T47D (cell line): ENCODE measurements around the gene VRK3.
"Not testable (repeated sequence)": the region's sequence is repeated elsewhere in the genome, so short reads cannot be mapped to it uniquely, and the experiment has no call there.

Experiments used
- DNase-seq, 2 experiments: peaks; one replicate each; pipeline versions ENCODE4 v3.0.0 to v3.0.0-alpha.2; 2011 to 2012; ENCODE audit warnings: low read depth in 1 of 2, low spot score in 1 of 2
- JUND ChIP-seq: IDR thresholded peaks from 2 replicates; pipeline ENCODE4 v1.6.1; 2012; ENCODE audit warnings: low read depth
- in situ Hi-C: cut with HindIII; loops from 2 replicates; pipeline ENCODE4 v1.10.0; 2016; ENCODE audit warnings: low sequenced_read_pairs, low pct_unique_long_range_greater_than_20kb

VRK3 gene, protein sequence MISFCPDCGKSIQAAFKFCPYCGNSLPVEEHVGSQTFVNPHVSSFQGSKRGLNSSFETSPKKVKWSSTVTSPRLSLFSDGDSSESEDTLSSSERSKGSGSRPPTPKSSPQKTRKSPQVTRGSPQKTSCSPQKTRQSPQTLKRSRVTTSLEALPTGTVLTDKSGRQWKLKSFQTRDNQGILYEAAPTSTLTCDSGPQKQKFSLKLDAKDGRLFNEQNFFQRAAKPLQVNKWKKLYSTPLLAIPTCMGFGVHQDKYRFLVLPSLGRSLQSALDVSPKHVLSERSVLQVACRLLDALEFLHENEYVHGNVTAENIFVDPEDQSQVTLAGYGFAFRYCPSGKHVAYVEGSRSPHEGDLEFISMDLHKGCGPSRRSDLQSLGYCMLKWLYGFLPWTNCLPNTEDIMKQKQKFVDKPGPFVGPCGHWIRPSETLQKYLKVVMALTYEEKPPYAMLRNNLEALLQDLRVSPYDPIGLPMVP

DNA sequence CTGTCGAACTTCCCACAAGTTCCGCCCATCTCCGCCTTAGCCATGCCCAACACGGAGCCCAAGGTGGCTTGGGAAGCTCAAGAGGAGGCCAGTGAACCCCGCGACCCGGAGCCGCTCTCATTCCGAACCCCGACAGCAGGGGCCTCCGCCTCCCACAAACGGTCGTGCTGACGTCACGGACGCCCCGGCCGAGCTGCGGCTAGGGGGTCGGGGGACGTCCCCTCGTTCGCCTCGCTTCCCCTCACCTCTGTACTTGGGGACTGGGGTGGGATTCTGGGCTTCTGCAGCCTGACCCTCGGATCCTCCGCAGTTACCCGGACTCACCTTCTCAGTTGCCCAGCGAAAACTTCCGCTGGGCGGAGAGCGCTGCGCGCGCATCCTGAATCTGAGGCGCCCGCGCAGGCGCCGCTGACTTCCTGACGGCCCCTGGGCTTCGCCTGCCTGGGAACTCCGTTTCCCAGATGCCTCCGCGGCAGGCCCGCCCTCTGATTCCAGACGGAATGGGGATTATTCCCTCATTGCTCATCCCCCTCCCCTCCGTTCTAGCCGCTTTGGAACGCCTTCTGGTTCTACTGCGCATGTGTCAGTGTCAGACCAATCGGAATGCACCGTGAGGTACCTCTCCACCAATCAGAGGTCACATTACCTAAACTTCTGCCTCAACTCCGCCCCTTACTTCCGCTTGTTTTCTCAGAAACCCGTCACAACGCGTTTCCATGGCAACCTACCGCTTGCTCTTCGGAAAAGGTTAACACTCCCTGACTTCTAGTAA lies at the start of gene VRK3:
Gene VRK3, minus strand, starts transcription at position 351 of the 772 bp plus-strand sequence. CDS start 9,210 bp downstream, outside the sequence.
- DNase-seq: peak; percentile 88 to 99
- TF ChIP-seq JUND: no peak
- in situ Hi-C loops: no loop called here

DNA sequence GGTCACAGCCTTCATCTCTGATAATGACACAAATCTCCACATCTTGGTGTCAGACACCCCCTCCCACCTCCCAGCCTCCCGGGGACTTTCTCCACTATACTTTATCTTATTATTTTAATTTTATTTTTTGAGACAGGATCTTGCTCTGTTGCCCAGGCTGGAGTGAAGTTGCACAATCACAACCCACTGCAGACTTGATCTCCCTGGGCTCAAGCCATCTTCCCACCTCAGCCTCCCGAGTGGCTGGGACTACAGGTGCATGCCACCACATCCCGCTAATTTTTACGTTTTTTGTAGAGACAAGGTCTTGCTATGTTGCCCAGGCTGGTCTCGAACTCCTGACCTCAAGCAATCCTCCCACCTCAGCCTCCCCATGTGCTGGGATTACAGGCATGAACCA lies 43.2 kb upstream of the VRK3 start:
- DNase-seq, in situ Hi-C loops: not testable (repeated sequence)

DNA sequence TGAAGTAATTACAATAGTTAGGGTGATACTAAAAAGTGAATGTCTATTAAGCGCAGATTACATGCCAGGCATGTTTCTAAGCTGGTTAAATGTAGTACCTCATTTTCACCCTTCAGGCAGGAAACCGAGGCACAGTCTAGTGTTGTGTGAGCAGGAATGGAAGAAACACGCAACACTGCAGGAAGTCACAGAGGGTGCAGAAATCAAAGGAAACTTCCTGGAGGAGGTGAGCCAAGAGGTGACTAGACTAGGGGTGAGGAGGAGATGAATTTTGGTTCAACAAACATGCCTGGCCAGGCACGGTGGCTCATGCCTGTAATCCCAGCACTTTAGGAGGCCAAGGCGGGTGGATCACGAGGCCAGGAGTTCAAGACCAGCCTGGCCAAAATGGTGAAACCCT lies 42.4 kb upstream of the VRK3 start:
- TF ChIP-seq JUND: no peak
- in situ Hi-C loops: no loop called here

DNA sequence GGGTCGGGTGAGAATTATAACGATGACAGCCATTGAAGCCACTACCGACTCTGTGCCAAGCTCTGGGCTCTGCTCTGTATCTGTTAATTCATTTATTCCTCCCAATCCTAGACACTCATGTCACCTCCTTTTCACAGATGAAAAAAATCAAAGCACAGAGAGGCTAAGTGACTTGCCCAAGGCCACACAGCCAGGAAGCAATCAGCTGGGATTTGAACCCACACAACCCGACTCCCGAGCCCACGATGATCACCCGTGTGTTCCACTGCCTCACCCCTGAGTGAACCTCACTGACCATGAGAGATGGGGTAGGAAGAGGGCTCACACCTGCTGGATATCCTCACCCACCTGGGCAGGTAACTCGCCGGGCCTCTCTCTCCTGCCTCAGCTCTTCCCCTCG lies 40.8 kb upstream of the VRK3 start:
- in situ Hi-C loops: no loop called here

More for the DNA sequence above, 42.4 kb upstream of the VRK3 start:
- no peak for DNase-seq

DNA sequence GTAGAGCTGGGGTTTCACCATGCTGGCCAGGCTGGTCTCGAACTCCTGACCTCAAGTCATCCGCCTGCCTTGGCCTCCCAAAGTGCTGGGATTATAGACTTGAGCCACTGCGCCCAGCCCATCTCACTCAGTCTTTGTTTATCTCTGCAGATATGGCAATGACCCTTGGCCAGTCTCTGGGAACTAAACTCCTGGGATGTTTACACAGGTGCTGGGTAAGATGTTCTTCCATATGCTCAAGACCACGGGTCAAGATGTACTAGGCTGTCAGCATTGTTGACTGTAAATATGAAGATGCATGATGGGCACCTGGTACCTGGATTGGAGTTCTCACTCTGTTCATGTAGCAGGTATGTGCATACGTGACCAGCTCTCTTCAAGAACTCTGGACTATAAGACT lies 36.5 kb upstream of the VRK3 start:
- in situ Hi-C loops: no loop called here
- DNase-seq: no peak
- TF ChIP-seq JUND: no peak

More for the DNA sequence above, 40.8 kb upstream of the VRK3 start:
- DNase-seq: no peak
- no peak for TF ChIP-seq JUND

DNA sequence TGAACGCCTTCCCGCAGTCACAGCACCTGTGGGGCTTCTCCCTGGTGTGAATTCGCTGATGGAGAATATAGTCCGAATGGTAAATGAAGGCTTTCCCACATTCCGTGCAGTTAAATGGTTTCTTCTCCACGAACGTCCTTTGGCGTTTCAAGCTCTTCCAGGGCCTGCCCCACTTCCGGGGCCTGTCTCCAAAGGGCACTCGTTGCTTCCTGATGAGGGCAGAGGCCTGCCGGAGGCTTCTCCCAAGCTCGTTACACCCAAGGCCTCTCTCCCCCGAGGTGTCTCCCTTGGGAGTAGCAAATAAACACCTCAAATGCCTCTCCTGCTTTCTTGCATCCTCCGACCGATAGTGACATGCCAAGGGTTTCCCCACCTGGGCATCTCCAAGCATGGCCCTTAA lies 34.9 kb upstream of the VRK3 start:
- in situ Hi-C loops: no loop called here
- TF ChIP-seq JUND: no peak
- DNase-seq: no peak

DNA sequence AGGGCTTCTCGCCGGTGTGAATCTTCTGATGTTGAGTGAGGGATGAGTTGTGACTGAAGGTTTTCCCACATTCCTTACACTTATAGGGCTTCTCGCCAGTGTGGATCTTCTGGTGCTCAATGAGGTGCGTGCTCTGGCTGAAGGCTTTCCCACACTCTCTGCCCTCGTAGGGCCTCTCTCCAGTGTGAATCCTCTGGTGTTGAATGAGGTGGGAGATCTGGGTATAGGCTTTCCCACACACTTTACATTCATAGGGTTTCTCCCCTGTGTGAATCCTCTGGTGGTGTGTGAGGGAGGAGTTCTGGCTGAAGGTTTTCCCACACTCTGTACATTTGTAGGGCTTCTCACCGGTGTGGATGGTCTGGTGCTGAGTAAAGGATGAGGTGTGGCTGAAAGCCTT lies 33.9 kb upstream of the VRK3 start:
- no peak for TF ChIP-seq JUND
- in situ Hi-C loops: no loop called here
- no peak for DNase-seq

DNA sequence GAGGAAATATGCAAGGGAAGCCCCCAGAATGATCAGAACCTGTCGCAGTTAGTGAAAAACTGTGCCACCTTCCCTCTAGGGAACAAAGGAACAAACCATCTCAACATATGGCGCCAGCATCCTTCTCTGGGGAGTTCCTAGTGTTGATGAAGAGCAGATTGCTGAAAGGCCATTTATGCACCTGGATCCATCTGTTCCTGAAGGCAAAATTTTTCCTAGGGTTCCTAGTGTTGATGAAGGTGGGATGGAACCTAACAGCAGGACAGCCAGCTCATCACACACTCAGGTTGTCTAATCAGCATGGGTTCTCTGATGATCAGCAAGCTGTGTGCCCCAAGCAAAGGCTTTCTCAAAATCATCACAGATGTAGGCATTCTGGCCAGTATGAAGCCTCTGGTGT lies 33.3 kb upstream of the VRK3 start:
- no peak for DNase-seq
- in situ Hi-C loops: no loop called here
- no peak for TF ChIP-seq JUND

DNA sequence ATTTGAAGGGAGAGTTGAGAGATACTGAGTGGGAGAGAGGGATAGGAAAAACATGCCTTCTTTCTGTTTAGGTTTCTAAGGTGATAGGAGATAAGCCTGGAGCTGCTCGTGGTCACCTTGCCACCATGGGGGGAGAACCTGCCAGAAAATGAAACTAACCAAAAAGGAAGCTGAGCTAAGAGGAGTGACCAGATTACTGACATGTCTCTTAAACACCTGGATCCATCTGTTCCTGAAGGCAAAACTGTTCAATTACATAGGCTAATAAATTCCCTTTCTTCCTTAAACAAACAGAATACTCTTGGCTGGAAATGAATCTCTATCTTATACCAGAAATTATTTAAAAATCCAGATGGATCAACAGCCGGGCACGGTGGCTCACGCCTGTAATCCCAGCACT lies 27.9 kb upstream of the VRK3 start:
- no peak for TF ChIP-seq JUND

DNA sequence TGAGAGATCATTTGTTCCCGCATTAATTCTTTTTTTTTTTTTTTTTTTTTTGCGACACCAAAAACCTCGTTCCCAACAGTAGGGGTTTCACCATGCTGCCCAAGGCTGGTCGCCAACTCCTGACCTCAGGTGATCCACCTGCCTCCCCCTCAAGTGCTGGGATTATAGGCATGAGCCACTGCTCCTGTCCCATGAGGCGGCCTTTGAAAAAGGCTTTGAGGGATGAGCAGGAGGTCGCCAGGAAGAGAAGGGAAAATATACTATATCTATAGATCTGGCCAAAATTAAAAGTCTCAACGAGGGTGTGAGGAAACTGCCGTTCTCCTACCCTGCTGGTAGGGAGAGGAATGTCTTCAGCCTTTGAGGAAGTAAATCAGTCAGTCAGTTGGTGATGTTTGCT lies 26.8 kb upstream of the VRK3 start:
- TF ChIP-seq JUND: no peak
- no peak for DNase-seq
- in situ Hi-C loops: no loop called here

More for the DNA sequence above, 27.9 kb upstream of the VRK3 start:
- no peak for DNase-seq
- in situ Hi-C loops: no loop called here

DNA sequence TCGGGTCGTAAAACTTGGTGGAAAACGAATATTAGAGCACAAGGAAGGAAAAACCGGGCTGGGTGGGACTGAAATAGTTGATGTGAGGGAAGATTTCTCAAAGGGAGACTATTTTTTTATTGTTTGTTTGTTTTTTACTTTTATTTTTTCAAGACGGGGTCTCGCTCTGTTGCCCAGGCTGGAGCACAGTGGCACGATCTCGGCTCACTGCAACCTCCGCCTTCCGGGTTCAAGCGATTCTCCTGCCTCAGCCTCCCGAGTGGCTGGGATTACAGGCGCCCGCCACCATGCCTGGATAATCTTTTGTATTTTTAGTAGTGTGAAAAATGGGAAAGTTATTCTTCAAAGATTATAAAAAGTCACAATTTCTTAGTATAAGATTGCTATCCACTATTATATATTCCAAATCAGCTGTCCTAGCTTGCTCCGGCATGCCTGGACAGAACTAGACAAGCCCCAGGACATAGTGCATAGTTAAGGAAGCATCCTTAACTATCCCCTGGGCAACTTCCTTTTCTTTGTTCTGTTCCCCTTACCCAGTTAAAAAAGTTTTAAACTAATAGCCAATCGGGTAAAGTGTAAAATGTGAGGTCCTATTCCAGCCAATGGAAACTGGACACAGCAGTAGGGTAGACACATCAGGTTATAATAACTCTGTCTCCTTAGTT lies 26.2 kb upstream of the VRK3 start:
- in situ Hi-C loops, DNase-seq: not testable (repeated sequence)

DNA sequence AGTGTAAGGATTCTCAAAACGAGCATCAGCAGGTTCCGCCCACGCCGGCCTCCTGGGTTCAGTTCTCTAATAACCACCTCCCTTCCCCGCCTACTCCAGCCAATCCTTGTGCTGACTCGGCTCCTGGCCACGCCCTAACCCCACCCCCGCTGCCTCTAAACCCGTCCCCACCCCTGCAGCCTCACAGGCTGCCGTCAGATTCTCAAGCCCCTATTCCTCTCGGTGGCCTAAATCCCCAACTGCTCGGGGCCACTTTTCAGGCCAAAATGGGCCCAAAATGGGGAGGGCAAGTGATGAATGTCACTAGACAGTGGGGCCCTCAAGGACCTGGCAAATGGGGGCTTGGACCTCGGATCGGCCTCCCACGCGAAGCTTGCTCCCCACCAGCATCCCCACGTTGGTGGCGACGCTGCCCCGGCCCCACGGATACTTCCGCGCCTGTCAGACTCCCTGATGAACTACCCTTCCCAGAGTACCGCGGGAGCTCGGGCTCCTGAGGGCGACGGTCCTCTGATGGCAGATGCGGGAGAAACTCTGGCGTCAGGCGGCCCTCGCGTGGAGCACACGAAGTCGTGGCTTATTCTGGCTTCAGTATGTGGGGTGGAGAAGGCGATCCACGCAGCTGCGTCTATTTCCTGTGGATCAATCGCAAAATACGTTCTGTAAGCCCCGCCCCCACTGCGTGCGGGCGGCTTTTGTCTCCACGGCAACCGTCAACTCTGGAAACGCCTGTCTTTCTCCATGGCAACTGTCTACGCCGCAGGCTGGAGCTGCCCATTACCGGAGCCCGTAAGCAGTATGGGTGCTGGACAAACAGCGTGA lies 25.4 kb upstream of the VRK3 start:
- in situ Hi-C loops: no loop called here
- TF ChIP-seq JUND: no peak

More for the DNA sequence above, 25.4 kb upstream of the VRK3 start:
- DNase-seq: peak; percentile 51 to 88
